Neural cell (in vitro differentiated cells): ENCODE results near the gene UPK3B.
"Not testable (repeated sequence)": the region's sequence is repeated elsewhere in the genome, so short reads cannot be mapped to it uniquely, and the experiment has no call there.

Experiments used
- MXI1 ChIP-seq: fragments of 450-650 bp; conservative IDR thresholded peaks from 2 replicates; pipeline ENCODE4 v1.6.1; 2014; ENCODE audit warnings: antibody characterized with exemption, mild to moderate bottlenecking; ENCODE audit not compliant: poor library complexity, severe bottlenecking
- TAF1 ChIP-seq: IDR thresholded peaks from 2 replicates; pipeline ENCODE4 v1.6.1; 2012; ENCODE audit warnings: low read depth
- TF ChIP-seq, protein P1 (sequence below): fragments of 450-650 bp; IDR thresholded peaks from 2 replicates; pipeline ENCODE4 v1.5.1; 2014; ENCODE audit warnings: antibody characterized with exemption, mild to moderate bottlenecking, moderate library complexity; ENCODE audit not compliant: poor library complexity, severe bottlenecking

DNA sequence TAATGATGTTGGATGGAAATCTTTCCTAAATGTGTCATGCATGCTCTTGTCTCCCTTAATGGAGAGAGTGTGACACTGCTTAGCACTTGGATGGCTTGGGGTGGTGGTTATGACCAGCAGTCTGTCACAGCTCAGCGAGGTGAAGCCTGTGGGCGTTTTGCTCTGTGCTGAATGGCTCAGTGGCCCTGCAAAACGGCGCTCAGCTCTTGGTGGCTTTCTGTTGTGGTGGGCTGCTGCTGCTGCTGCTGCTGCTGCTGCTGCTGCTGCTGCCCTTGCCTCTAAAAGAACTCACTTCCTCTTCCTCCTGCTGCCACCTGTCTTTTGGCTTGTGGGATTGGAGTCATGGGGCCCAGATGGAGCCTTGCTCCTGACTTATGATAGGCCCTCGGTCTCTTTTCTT is 23.7 kb upstream of the UPK3B start:
- TF ChIP-seq, protein P1, sequence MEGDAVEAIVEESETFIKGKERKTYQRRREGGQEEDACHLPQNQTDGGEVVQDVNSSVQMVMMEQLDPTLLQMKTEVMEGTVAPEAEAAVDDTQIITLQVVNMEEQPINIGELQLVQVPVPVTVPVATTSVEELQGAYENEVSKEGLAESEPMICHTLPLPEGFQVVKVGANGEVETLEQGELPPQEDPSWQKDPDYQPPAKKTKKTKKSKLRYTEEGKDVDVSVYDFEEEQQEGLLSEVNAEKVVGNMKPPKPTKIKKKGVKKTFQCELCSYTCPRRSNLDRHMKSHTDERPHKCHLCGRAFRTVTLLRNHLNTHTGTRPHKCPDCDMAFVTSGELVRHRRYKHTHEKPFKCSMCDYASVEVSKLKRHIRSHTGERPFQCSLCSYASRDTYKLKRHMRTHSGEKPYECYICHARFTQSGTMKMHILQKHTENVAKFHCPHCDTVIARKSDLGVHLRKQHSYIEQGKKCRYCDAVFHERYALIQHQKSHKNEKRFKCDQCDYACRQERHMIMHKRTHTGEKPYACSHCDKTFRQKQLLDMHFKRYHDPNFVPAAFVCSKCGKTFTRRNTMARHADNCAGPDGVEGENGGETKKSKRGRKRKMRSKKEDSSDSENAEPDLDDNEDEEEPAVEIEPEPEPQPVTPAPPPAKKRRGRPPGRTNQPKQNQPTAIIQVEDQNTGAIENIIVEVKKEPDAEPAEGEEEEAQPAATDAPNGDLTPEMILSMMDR: not testable (repeated sequence)
- TF ChIP-seq TAF1, MXI1: not testable (repeated sequence)
